PFSK-1 (cell line): ENCODE measurements around the gene CDC37L1.

Source experiments
- FOXP2 ChIP-seq: optimal IDR thresholded peaks from 2 replicates; pipeline ENCODE3; 2011; ENCODE audit warnings: borderline replicate concordance, control low read depth, inconsistent platforms; ENCODE audit not compliant: insufficient read depth; ENCODE audit errors: extremely low read length, extremely low read depth
- POLR2AphosphoS5 ChIP-seq: IDR thresholded peaks from 2 replicates; pipeline ENCODE4 v1.6.1; 2012; ENCODE audit warnings: low read depth, mild to moderate bottlenecking, control low read depth, low read length, moderate library complexity
- REST ChIP-seq, 2 experiments: IDR thresholded peaks; 2 replicates each; pipeline versions ENCODE4 v1.6.1 to v1.8.0; 2011 to 2012; ENCODE audit warnings: low read depth in 2 of 2, low read length in 2 of 2, control low read depth in 1 of 2, inconsistent platforms in 1 of 2, mild to moderate bottlenecking in 1 of 2, moderate library complexity in 1 of 2; ENCODE audit not compliant: insufficient read depth in 1 of 2
- SIN3A ChIP-seq: IDR thresholded peaks from 2 replicates; pipeline ENCODE4 v1.6.1; 2012; ENCODE audit warnings: mild to moderate bottlenecking, low read length, moderate library complexity, borderline replicate concordance; ENCODE audit not compliant: insufficient read depth
- TAF1 ChIP-seq: IDR thresholded peaks from 2 replicates; pipeline ENCODE4 v1.6.1; 2012; ENCODE audit warnings: low read length, control low read depth, borderline replicate concordance; ENCODE audit not compliant: insufficient read depth

The CDC37L1 gene

GRCh38 chr9:4680173-4680525 is 780 bp downstream of the CDC37L1 start:
- TF ChIP-seq SIN3A = no peak

- TF ChIP-seq SIN3A (no peak), FOXP2 (no peak), TAF1 (no peak), REST (IDR thresholded peaks at IDR 0.05; ENCODE audit: insufficient read depth in 1 of 2, low read depth in 2 of 2, low read length in 2 of 2) (no peak), POLR2AphosphoS5 (no peak)
Observed at GRCh38 chr9:4680750-4681149, 1.4 kb downstream of the CDC37L1 start.

- no peak for TF ChIP-seq FOXP2
- TF ChIP-seq REST (IDR thresholded peaks at IDR 0.05; ENCODE audit: insufficient read depth in 1 of 2, low read depth in 2 of 2, low read length in 2 of 2) = no peak
Observed at GRCh38 chr9:4684820-4685219, 5.5 kb downstream of the CDC37L1 start.

- TF ChIP-seq FOXP2 (no peak), REST (IDR thresholded peaks at IDR 0.05; ENCODE audit: insufficient read depth in 1 of 2, low read depth in 2 of 2, low read length in 2 of 2) (no peak), POLR2AphosphoS5 (no peak), TAF1 (no peak), SIN3A (no peak)
Observed at GRCh38 chr9:4686112-4686511, 6.7 kb downstream of the CDC37L1 start.

GRCh38 chr9:4686584-4686983 is 7.2 kb downstream of the CDC37L1 start:
- TF ChIP-seq REST (IDR thresholded peaks at IDR 0.05; ENCODE audit: insufficient read depth in 1 of 2, low read depth in 2 of 2, low read length in 2 of 2) (no peak), TAF1 (no peak), FOXP2 (no peak), SIN3A (no peak), POLR2AphosphoS5 (no peak)

GRCh38 chr9:4689021-4689420 is 9.7 kb downstream of the CDC37L1 start:
- TF ChIP-seq TAF1 = no peak
- TF ChIP-seq FOXP2 = no peak
- TF ChIP-seq REST (IDR thresholded peaks at IDR 0.05; ENCODE audit: insufficient read depth in 1 of 2, low read depth in 2 of 2, low read length in 2 of 2) = no peak
- no peak for TF ChIP-seq SIN3A
- no peak for TF ChIP-seq POLR2AphosphoS5
